ENCODE data around the gene LRRC75A. TPM values are rescaled to one million over a fixed set of nuclear protein-coding genes. Genes with fewer than 3 reads are reported as not detected.

LRRC75A gene
- total RNA-seq, 1 experiment from 2014 or later = 15.8 TPM

DNA sequence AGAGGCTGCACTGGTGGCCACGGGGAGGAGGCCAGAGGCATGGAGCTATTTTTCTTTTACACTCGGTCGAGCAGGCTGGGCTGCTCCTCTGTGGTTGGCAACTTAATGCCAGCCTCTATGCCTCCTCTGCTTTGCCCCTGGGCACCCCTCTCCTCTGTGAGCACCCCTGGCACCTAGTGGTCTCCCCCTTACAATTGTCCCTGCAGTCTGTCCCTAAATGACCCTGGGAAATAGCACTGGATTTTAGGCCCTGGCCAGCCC lies 27.0 kb downstream of the LRRC75A start:
- peaks cover 4% of the 10 kb centered on the region; the same call in 1 of the 2 replicates for H3K4me1 ChIP-seq (replicated peaks; ENCODE audit: insufficient read depth)
- no TSS peak for BruUV-seq (replicated peaks)
- H2AFZ ChIP-seq = no peak overlapping the region
- H3F3A ChIP-seq (ENCODE audit: insufficient read depth, low read depth) = no peaks in the 10 kb centered on the region
- intact Hi-C loops (cut with micrococcal nuclease; ENCODE audit: unreplicated experiment) = no loop called here
- H3K27me3 ChIP-seq (ENCODE audit: insufficient read depth, low read depth) = no peaks in the 10 kb centered on the region
- CTCF ChIA-PET = no interaction called here
- H3K9me2 ChIP-seq (ENCODE audit: insufficient read depth) = no peaks in the 10 kb centered on the region
- no peak overlapping the region for H3K4me2 ChIP-seq
- H4K20me1 ChIP-seq (ENCODE audit: insufficient read depth) = no peaks in the 10 kb centered on the region
- H3K9me3 ChIP-seq (ENCODE audit: insufficient read depth, low read depth) = no peaks in the 10 kb centered on the region
- H3K27ac ChIP-seq = no peak overlapping the region
- no peak overlapping the region for H3K4me3 ChIP-seq
- no peaks in the 10 kb centered on the region for H3K36me3 ChIP-seq (ENCODE audit: low read depth)
- DNase-seq = no peak
- TF ChIP-seq EZH2 (IDR thresholded peaks at IDR 0.05; ENCODE audit: low read depth) = no peak
- TF ChIP-seq, protein P1, sequence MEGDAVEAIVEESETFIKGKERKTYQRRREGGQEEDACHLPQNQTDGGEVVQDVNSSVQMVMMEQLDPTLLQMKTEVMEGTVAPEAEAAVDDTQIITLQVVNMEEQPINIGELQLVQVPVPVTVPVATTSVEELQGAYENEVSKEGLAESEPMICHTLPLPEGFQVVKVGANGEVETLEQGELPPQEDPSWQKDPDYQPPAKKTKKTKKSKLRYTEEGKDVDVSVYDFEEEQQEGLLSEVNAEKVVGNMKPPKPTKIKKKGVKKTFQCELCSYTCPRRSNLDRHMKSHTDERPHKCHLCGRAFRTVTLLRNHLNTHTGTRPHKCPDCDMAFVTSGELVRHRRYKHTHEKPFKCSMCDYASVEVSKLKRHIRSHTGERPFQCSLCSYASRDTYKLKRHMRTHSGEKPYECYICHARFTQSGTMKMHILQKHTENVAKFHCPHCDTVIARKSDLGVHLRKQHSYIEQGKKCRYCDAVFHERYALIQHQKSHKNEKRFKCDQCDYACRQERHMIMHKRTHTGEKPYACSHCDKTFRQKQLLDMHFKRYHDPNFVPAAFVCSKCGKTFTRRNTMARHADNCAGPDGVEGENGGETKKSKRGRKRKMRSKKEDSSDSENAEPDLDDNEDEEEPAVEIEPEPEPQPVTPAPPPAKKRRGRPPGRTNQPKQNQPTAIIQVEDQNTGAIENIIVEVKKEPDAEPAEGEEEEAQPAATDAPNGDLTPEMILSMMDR (conservative IDR thresholded peaks at IDR 0.05) = no peak
- H3K79me2 ChIP-seq (ENCODE audit: low read depth) = no peaks in the 10 kb centered on the region
- POLR2A ChIA-PET (ENCODE audit: unreplicated experiment) = no interaction called here

DNA sequence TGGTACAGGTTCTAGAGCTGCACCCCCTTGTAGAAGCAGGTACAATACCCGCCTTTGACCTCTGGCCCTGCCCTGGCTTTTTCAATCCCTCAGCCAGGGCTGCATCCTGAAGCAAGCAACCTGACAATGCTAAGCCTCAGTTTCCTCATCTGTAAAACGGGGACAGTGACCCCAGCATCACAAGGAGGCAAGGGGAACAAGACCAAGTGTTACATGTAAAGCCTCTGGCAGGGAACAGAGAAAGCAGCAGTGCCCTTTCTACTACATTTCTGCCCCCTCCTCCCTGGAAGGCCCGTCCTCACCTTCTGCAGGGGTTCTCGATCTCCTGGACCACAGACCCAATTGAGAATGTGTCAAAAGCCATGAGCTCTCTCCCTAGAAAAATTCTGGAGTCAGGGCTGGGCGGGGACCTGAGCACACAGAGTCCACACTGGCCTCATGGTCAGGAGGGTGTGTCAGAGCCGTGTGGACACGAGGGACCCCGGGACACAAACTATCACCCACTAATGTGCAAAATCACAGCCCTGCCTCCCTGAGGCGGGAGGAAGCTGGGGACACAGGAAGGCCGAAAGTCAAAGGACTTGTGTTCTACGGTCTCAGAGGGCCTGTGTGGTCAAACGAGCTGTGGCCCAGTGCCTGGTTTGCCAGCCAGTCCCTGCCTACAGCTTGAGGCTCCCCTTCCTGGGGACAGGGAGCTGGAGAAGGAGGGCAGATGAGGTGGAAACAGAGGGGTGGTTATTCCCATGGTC lies 27.5 kb downstream of the LRRC75A start:
- peaks cover 8% of the 10 kb centered on the region for H3K4me1 ChIP-seq (replicated peaks; ENCODE audit: insufficient read depth)
- no peaks in the 10 kb centered on the region for H3K79me2 ChIP-seq (ENCODE audit: low read depth)
- H2AFZ ChIP-seq = no peak overlapping the region
- H3K9me3 ChIP-seq (ENCODE audit: insufficient read depth, low read depth) = no peaks in the 10 kb centered on the region
- H3K27ac ChIP-seq = no peak overlapping the region
- no peak overlapping the region for H3K4me3 ChIP-seq
- POLR2A ChIA-PET (ENCODE audit: unreplicated experiment) = interaction anchor here (0.5 kb wide), 1 partner anchor 32 kb away, joined by 8 read pairs; no protein-coding TSS in a partner anchor
- H3K36me3 ChIP-seq (ENCODE audit: low read depth) = no peaks in the 10 kb centered on the region
- no peaks in the 10 kb centered on the region for H3K27me3 ChIP-seq (ENCODE audit: insufficient read depth, low read depth)
- no peak for DNase-seq
- TF ChIP-seq, protein P1 (conservative IDR thresholded peaks at IDR 0.05) = no peak
- TF ChIP-seq EZH2 (IDR thresholded peaks at IDR 0.05; ENCODE audit: low read depth) = no peak
- H4K20me1 ChIP-seq (ENCODE audit: insufficient read depth) = no peaks in the 10 kb centered on the region
- H3F3A ChIP-seq (ENCODE audit: insufficient read depth, low read depth) = no peaks in the 10 kb centered on the region
- H3K4me2 ChIP-seq = no peak overlapping the region
- intact Hi-C loops (cut with micrococcal nuclease; ENCODE audit: unreplicated experiment) = no loop called here
- no TSS peak for BruUV-seq (replicated peaks)
- CTCF ChIA-PET = no interaction called here
- H3K9me2 ChIP-seq (ENCODE audit: insufficient read depth) = no peaks in the 10 kb centered on the region

DNA sequence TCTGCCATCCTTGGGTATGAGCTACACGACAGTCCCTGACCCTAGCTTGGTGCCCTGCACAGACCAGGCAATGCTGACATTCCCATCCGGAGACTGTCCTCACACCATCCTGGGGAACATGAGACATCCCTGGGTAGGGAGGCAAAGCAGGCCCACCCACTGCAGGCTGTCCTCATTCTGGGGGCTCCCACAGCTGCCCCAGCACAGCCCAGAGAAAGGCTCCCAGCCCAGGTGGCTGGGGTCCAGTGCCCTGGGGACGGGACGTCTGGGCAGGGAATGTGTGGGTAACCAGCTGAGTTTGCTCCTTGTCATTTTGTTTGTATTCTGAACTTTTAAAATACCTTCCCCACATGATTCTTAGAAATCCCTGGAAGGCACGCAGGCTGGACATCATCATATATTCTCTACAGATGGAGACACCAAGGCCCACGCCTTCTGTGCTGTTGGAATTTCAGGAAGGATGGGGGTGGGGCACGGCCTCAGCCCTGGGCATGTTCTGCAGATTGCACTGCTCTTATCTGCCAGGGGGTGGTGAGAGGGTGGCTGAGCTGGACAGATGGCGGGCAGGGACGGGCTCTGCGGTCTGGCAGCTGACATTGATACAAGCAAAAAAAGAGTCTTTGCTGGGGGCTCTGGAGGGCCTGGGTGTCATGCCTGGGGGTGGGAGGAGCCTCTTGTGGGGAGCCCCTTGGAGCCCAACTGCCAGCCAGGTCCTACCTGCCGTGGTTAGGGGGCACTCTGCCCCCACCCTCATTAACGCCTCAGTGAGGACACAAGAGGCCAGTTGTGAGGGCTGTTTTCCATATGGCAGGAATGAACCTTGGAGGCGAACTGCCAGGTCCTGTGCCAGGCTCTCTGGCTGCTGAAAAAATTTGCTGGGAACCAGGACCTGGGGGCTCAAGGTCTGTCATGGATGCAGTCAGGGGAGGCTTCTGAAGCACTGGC lies 28.4 kb downstream of the LRRC75A start:
- Histone ChIP-seq H3K27ac (no peak overlapping the region), H3K79me2 (ENCODE audit: low read depth) (no peaks in the 10 kb centered on the region), H3K27me3 (ENCODE audit: insufficient read depth, low read depth) (no peaks in the 10 kb centered on the region), H4K20me1 (ENCODE audit: insufficient read depth) (no peaks in the 10 kb centered on the region), H3K9me3 (ENCODE audit: insufficient read depth, low read depth) (no peaks in the 10 kb centered on the region), H3K4me3 (no peak overlapping the region), H3F3A (ENCODE audit: insufficient read depth, low read depth) (no peaks in the 10 kb centered on the region), H3K4me1 (replicated peaks; ENCODE audit: insufficient read depth) (peaks cover 10% of the 10 kb centered on the region), H3K36me3 (ENCODE audit: low read depth) (no peaks in the 10 kb centered on the region), H3K4me2 (no peak overlapping the region), H2AFZ (no peak overlapping the region), H3K9me2 (ENCODE audit: insufficient read depth) (no peaks in the 10 kb centered on the region)
- CTCF ChIA-PET = interaction anchor here (0.6 kb wide), 1 partner anchor 1292 kb away, joined by 9 read pairs; no protein-coding TSS in a partner anchor
- DNase-seq = peak in 1 of 2 experiments; percentile 47
- BruUV-seq (replicated peaks) = no TSS peak
- POLR2A ChIA-PET (ENCODE audit: unreplicated experiment) = interaction anchor here (0.5 kb wide), 1 partner anchor 33 kb away, joined by 8 read pairs; no protein-coding TSS in a partner anchor
- TF ChIP-seq EZH2 (IDR thresholded peaks at IDR 0.05; ENCODE audit: low read depth) = no peak
- TF ChIP-seq, protein P1 (conservative IDR thresholded peaks at IDR 0.05) = no peak
- intact Hi-C loops (cut with micrococcal nuclease; ENCODE audit: unreplicated experiment) = loop anchor here (2.0 kb wide), 1 partner anchor 57 kb away; no protein-coding TSS in a partner anchor
